Kidney (tissue), 14 donors: ENCODE results near the gene CGNL1. TPM values are rescaled to one million over a fixed set of nuclear protein-coding genes. Genes with fewer than 3 reads are reported as not detected.

ENCODE experiments used
- DNase-seq, 5 donors: peaks; one replicate each; pipeline ENCODE4 v3.0.0-alpha.2; 2013 to 2020
- FAIRE-seq: peaks from 2 replicates; lab custom pipeline; 2012; peaks lifted over from hg19 to GRCh38; lab: Jason Lieb, UNC
- H3K27ac ChIP-seq, 2 donors: one replicate each; pipeline ENCODE4 v1.7.0; 2013; ENCODE audit warnings: low read depth in 2 of 2, low read length in 2 of 2, inconsistent platforms in 1 of 2
- H3K27me3 ChIP-seq: one replicate; pipeline ENCODE4 v1.7.1; 2013; ENCODE audit warnings: low read length, inconsistent platforms; ENCODE audit not compliant: control insufficient read depth, insufficient read depth
- H3K36me3 ChIP-seq, 3 donors: one replicate each; pipeline versions ENCODE4 v1.7.0 to v1.7.1; 2013; ENCODE audit warnings: low read length in 3 of 3, control low read depth in 1 of 3, inconsistent platforms in 1 of 3; ENCODE audit not compliant: insufficient read depth in 3 of 3, control insufficient read depth in 2 of 3
- H3K4me1 ChIP-seq, 3 donors: one replicate each; pipeline versions ENCODE4 v1.7.0 to v1.7.1; 2013; ENCODE audit warnings: low read length in 3 of 3, inconsistent platforms in 1 of 3, low read depth in 1 of 3; ENCODE audit not compliant: control insufficient read depth in 2 of 3, insufficient read depth in 2 of 3
- H3K4me3 ChIP-seq, 3 donors: one replicate each; pipeline versions ENCODE4 v1.7.0 to v1.8.1; 2013; ENCODE audit warnings: low read length in 3 of 3, control low read depth in 1 of 3, inconsistent platforms in 1 of 3
- H3K9ac ChIP-seq, 3 donors: one replicate each; pipeline versions ENCODE4 v1.7.0 to v1.7.1; 2013; ENCODE audit warnings: low read length in 3 of 3, control low read depth in 1 of 3, inconsistent platforms in 1 of 3
- H3K9me3 ChIP-seq, 3 donors: one replicate each; pipeline versions ENCODE4 v1.7.0 to v1.7.1; 2013; ENCODE audit warnings: low read length in 3 of 3, control low read depth in 1 of 3, inconsistent platforms in 1 of 3; ENCODE audit not compliant: control insufficient read depth in 2 of 3, insufficient read depth in 1 of 3
- CTCF ChIP-seq: IDR thresholded peaks from 3 replicates; pipeline ENCODE4 v1.5.1; 2012; ENCODE audit warnings: mild to moderate bottlenecking, moderate library complexity, borderline replicate concordance; ENCODE audit not compliant: insufficient read depth; ENCODE audit errors: extremely low read depth
- intact Hi-C: fragments of 100-400 bp; cut with DNase I; formaldehyde crosslinking; loops from one replicate; pipeline ENCODE4 v1.11.1; 2022
- polyA plus RNA-seq: library from polyadenylated mRNA; stranded (reverse); fragments of 350-450 nt; fragmentation: Illumina TruSeq; extraction: RNeasy Lipid Tissue Mini Kit (QIAGEN cat#74804); gene quantifications from one replicate; pipeline ENCODE4 v1.2.3, GENCODE V29; 2014; ENCODE audit warnings: low read depth, low replicate concordance; ENCODE audit not compliant: insufficient read depth
- total RNA-seq: library from RNA; stranded (reverse); fragmentation: NEBNext Ultra II Directional; extraction: Animal tissue kit (Norgen Biotek cat#: 25700); gene quantifications from one replicate; pipeline ENCODE4 v1.2.1, GENCODE V29; 2021
- donor health status: control.
- donor health status: control.
- donor health status: control.
- donor health status: control.
- donor health status: control.
- donor health status: DM: yes; HTN: yes; CAD: no.
- donor health status: Normal renal cell carcinoma (clear cell type).

Gene CGNL1
- total and polyA plus RNA-seq, 2 donors from 2014 or later = 62.0 to 81.5 TPM

GRCh38 chr15:57445872-57446271 lies 69.6 kb downstream of the CGNL1 start:
- Histone ChIP-seq H3K27ac (no peak overlapping the region), H3K36me3 (peaks cover 0 to 58% (median 26%) of the 10 kb centered on the region in 3 donors), H3K9ac (no peak overlapping the region), H3K9me3 (no peaks in the 10 kb centered on the region), H3K4me3 (no peak overlapping the region), H3K27me3 (no peaks in the 10 kb centered on the region), H3K4me1 (peaks cover 0 to 5% (median 0%) of the 10 kb centered on the region in 3 donors)
- TF ChIP-seq CTCF = no peak
- DNase-seq = no peak
- FAIRE-seq = no peak
- intact Hi-C loops = no loop called here

- Histone ChIP-seq H3K4me3 (no peak overlapping the region), H3K4me1 (peaks cover 0 to 5% (median 0%) of the 10 kb centered on the region in 3 donors), H3K27ac (no peak overlapping the region), H3K9me3 (no peaks in the 10 kb centered on the region), H3K9ac (no peak overlapping the region), H3K36me3 (peaks cover 0 to 61% (median 26%) of the 10 kb centered on the region in 3 donors), H3K27me3 (no peaks in the 10 kb centered on the region)
- FAIRE-seq (no peak), DNase-seq (no peak)
- intact Hi-C loops = no loop called here
- no peak for TF ChIP-seq CTCF
These were observed 70.1 kb downstream of the CGNL1 start for GRCh38 chr15:57446393-57446792.

GRCh38 chr15:57451555-57451954 lies 75.2 kb downstream of the CGNL1 start:
- FAIRE-seq = no peak

More at GRCh38 chr15:57451555-57451954, 75.2 kb downstream of the CGNL1 start:
- intact Hi-C loops = no loop called here
- H3K9ac ChIP-seq = no peak overlapping the region
- no peak overlapping the region for H3K4me3 ChIP-seq
- H3K27me3 ChIP-seq = no peaks in the 10 kb centered on the region
- H3K9me3 ChIP-seq = no peaks in the 10 kb centered on the region
- H3K4me1 ChIP-seq = no peaks in the 10 kb centered on the region
- no peak overlapping the region for H3K27ac ChIP-seq
- peaks cover 0 to 54% (median 21%) of the 10 kb centered on the region in 3 donors for H3K36me3 ChIP-seq
- no peak for TF ChIP-seq CTCF
- DNase-seq = no peak
